Testis (tissue), 3 donors: ENCODE measurements around the gene SH3PXD2B. TPM values are rescaled to one million over a fixed set of nuclear protein-coding genes. Genes with fewer than 3 reads are reported as not detected.
A peak's percentile ranks its signal among the peaks of the same experiment; 100 is the strongest.

Experiments
- DNase-seq: peaks from one replicate; pipeline ENCODE4 v3.0.0-alpha.2; 2019
- H3K27ac ChIP-seq, 2 donors: fragments of 200-600 bp; sonication (generic); one replicate each; pipeline ENCODE4 v1.5.1; 2019
- H3K27me3 ChIP-seq: fragments of 200-600 bp; sonication (generic); one replicate; pipeline ENCODE4 v1.5.1; 2019
- H3K36me3 ChIP-seq: fragments of 200-600 bp; sonication (generic); one replicate; pipeline ENCODE4 v1.5.1; 2017; ENCODE audit warnings: low read depth; ENCODE audit errors: missing control alignments
- H3K4me1 ChIP-seq: fragments of 200-600 bp; sonication (generic); one replicate; pipeline ENCODE4 v1.5.1; 2019
- H3K4me3 ChIP-seq, 2 donors: fragments of 200-600 bp; sonication (generic); one replicate each; pipeline ENCODE4 v1.5.1; 2017 to 2019
- H3K9me3 ChIP-seq: fragments of 200-600 bp; sonication (generic); one replicate; pipeline ENCODE4 v1.5.1; 2017
- POLR2A ChIP-seq: fragments of 450-650 bp; IDR thresholded peaks from one replicate; pipeline ENCODE4 v1.6.1; 2017; ENCODE audit warnings: antibody characterized with exemption, mild to moderate bottlenecking, moderate library complexity
- WGBS, 2 donors: methylation state at CpG; one replicate each; pipeline ENCODE4 v1.1.5; 2018; 5-methylcytosine and 5-hydroxymethylcytosine counted together
- intact Hi-C: fragments of 100-400 bp; cut with DNase I; formaldehyde crosslinking; loops from one replicate; pipeline ENCODE4 v1.15.1; 2023; ENCODE audit warnings: low total_unique reads
- polyA plus RNA-seq: library from polyadenylated mRNA; stranded (reverse); fragments of 350-450 nt; fragmentation: Illumina TruSeq; extraction: RNeasy Lipid Tissue Mini Kit (QIAGEN cat#74804); gene quantifications from one replicate; pipeline ENCODE4 v1.2.3, GENCODE V29; 2014; ENCODE audit warnings: low read depth, low replicate concordance; ENCODE audit not compliant: insufficient read depth
- total RNA-seq, 2 donors: library from RNA; depleted of rRNA; stranded (reverse); fragments of >200 nt; gene quantifications; one replicate each; pipeline ENCODE4 v1.2.3, GENCODE V29; 2016
- TF ChIP-seq, protein P1 (sequence below), 3 experiments: fragments of 450-650 bp in 2 of 3; fragments of 200-600 bp in 1 of 3; sonication (generic) in 1 of 3; IDR thresholded peaks; one replicate each; pipeline ENCODE4 v1.5.1; 2016 to 2019; ENCODE audit warnings: antibody characterized with exemption in 3 of 3, mild to moderate bottlenecking in 2 of 3, moderate library complexity in 1 of 3

Gene SH3PXD2B
- total and polyA plus RNA-seq, 3 donors from 2014 or later, result 18.3 to 29.4 (median 20.2) TPM

- 84% methylated on average over 6 of the region's 6 CpGs for WGBS, 2 donors
- H3K27ac ChIP-seq, result peak overlapping the region; percentile 80 to 87
- peaks cover 70% of the 10 kb centered on the region for H3K4me1 ChIP-seq
- TF ChIP-seq, protein P1, sequence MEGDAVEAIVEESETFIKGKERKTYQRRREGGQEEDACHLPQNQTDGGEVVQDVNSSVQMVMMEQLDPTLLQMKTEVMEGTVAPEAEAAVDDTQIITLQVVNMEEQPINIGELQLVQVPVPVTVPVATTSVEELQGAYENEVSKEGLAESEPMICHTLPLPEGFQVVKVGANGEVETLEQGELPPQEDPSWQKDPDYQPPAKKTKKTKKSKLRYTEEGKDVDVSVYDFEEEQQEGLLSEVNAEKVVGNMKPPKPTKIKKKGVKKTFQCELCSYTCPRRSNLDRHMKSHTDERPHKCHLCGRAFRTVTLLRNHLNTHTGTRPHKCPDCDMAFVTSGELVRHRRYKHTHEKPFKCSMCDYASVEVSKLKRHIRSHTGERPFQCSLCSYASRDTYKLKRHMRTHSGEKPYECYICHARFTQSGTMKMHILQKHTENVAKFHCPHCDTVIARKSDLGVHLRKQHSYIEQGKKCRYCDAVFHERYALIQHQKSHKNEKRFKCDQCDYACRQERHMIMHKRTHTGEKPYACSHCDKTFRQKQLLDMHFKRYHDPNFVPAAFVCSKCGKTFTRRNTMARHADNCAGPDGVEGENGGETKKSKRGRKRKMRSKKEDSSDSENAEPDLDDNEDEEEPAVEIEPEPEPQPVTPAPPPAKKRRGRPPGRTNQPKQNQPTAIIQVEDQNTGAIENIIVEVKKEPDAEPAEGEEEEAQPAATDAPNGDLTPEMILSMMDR (IDR thresholded peaks at IDR 0.05), result no peak
- no peak for TF ChIP-seq POLR2A
- H3K36me3 ChIP-seq, result no peaks in the 10 kb centered on the region
- no peaks in the 10 kb centered on the region for H3K9me3 ChIP-seq
- no peak overlapping the region for H3K4me3 ChIP-seq
- H3K27me3 ChIP-seq, result no peaks in the 10 kb centered on the region
- no peak for DNase-seq
- intact Hi-C loops, result no loop called here
Observed at GRCh38 chr5:172424808-172425207, 29.5 kb downstream of the SH3PXD2B start.

GRCh38 chr5:172424111-172424490 is 30.2 kb downstream of the SH3PXD2B start:
- TF ChIP-seq, protein P1 (IDR thresholded peaks at IDR 0.05), result no peak
- TF ChIP-seq POLR2A, result no peak
- H3K36me3 ChIP-seq, result no peaks in the 10 kb centered on the region
- no peak overlapping the region for H3K4me3 ChIP-seq
- 81 to 82% methylated on average over 3 of the region's 3 CpGs for WGBS, 2 donors
- intact Hi-C loops, result no loop called here
- H3K27ac ChIP-seq, result peak overlapping the region; percentile 80 to 87
- H3K9me3 ChIP-seq, result no peaks in the 10 kb centered on the region
- H3K27me3 ChIP-seq, result no peaks in the 10 kb centered on the region
- DNase-seq, result no peak
- H3K4me1 ChIP-seq, result peaks cover 73% of the 10 kb centered on the region

DNA sequence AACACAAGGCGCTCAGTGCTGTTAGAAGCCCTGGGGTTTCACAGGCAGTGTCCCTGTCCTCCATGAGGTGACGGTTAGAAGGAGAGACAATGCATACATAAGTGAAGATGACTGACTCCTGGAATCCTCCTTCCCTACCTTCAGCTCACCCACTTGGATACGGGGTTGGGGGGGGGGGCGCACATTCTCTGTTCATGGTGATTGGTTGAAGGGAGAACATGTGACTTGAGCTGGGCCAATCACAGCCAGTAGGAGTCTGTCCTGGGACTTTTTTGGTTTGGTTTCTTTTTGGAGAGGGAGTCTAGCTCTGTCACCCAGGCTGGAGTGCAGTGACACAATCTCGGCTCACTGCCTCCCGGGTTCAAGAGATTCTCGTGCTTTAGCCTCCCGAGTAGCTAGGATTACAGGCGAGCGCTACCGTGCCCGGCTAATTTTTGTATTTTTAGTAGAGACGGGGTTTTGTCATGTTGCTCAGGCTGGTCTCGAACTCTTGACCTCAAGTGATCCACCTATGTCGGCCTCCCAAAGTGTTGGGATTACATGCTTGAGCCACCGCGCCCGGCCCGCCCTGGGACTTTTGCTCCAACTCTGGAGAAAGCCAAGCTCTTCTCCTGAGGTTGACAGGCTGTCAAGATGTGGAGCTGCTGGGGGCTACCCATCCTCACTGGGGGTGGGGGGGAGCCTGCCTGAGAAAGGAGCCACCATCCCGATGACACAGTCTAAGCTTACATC is 30.8 kb downstream of the SH3PXD2B start:
- no peak for DNase-seq
- H3K4me1 ChIP-seq, result peaks cover 73% of the 10 kb centered on the region
- intact Hi-C loops, result no loop called here

GRCh38 chr5:172422255-172422654 is 32.1 kb downstream of the SH3PXD2B start:
- H3K4me1 ChIP-seq, result peaks cover 83% of the 10 kb centered on the region
- peak overlapping the region; percentile 80 to 87 for H3K27ac ChIP-seq
- no peak for DNase-seq
- no peaks in the 10 kb centered on the region for H3K27me3 ChIP-seq
- intact Hi-C loops, result no loop called here
- 86 to 90% methylated on average over 10 of the region's 10 CpGs for WGBS, 2 donors
- no peak overlapping the region for H3K4me3 ChIP-seq
- TF ChIP-seq POLR2A, result no peak
- TF ChIP-seq, protein P1 (IDR thresholded peaks at IDR 0.05), result no peak
- no peaks in the 10 kb centered on the region for H3K9me3 ChIP-seq
- no peaks in the 10 kb centered on the region for H3K36me3 ChIP-seq

More for the DNA sequence above, 30.8 kb downstream of the SH3PXD2B start:
- H3K9me3 ChIP-seq, result no peaks in the 10 kb centered on the region
- H3K27ac ChIP-seq, result peak overlapping the region; percentile 80 to 87
- TF ChIP-seq POLR2A, result no peak
- TF ChIP-seq, protein P1 (IDR thresholded peaks at IDR 0.05), result no peak
- no peaks in the 10 kb centered on the region for H3K27me3 ChIP-seq
- 86 to 97% methylated on average over 19 to 20 of the region's 20 CpGs for WGBS, 2 donors
- H3K36me3 ChIP-seq, result no peaks in the 10 kb centered on the region
- H3K4me3 ChIP-seq, result no peak overlapping the region

GRCh38 chr5:172421020-172421419 is 33.3 kb downstream of the SH3PXD2B start:
- peaks cover 73% of the 10 kb centered on the region for H3K4me1 ChIP-seq
- no peak overlapping the region for H3K4me3 ChIP-seq
- no peaks in the 10 kb centered on the region for H3K36me3 ChIP-seq
- no peaks in the 10 kb centered on the region for H3K27me3 ChIP-seq
- intact Hi-C loops, result no loop called here
- no peaks in the 10 kb centered on the region for H3K9me3 ChIP-seq
- TF ChIP-seq, protein P1 (IDR thresholded peaks at IDR 0.05), result no peak
- peak overlapping the region; percentile 81 to 87 for H3K27ac ChIP-seq
- no peak for DNase-seq
- WGBS, 2 donors, result 70 to 72% methylated on average over 7 of the region's 7 CpGs
